ENCODE data around the gene MYL5.

The MYL5 gene

DNA sequence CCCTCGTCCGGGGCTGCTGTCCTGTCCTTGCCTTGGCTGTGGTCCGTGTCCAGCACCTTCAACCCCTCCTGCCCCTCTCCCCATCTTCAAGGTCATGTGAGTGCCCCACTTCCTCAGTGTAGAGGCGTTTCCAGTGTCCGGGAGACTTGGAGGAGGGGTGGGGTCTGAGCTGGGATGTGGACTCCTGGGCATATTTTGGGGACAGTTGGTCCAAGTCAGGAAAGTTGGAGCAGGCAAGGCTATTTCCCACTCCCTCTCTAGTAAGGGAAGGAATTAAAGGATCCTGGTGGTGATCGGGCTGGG lies 34.2 kb downstream of the MYL5 start:
- DNase-seq: no peak

DNA sequence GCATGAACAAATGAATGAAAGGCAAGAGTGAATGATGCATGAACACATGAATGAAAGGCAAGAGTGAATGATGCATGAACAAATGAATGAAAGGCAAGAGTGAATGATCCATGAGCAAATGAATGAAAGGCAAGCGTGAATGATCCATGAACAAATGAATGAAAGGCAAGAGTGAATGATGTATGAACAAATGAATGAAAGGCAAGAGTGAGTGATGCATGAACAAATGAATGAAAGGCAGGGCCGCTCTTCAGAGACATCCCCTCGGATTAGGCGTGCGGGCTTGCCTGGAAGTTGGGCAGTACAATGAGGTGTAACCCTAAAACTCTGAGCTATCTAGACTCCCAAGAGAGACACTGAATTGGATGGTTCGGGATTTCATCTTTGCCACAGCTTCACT lies 35.0 kb downstream of the MYL5 start:
- DNase-seq: no peak

DNA sequence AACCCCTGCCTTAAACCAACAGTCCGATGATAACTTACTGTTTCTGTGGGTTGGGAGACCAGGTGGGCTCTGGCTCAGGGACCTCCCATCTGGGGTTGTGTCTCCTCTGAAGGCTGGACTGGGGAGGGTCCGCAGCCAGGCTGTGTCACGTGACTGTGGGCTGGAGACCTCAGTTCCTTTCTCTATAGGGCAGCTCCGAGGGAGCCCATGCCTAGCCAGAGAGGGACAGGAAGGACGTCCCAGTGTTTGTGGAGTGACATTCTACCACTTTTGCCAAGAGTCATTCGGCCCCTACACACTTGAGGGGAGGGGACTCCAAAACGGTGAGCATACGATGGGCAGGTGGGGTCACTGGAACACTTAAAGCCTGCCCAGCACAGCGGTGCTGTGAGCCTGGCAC lies 35.8 kb downstream of the MYL5 start:
- DNase-seq: no peak

DNA sequence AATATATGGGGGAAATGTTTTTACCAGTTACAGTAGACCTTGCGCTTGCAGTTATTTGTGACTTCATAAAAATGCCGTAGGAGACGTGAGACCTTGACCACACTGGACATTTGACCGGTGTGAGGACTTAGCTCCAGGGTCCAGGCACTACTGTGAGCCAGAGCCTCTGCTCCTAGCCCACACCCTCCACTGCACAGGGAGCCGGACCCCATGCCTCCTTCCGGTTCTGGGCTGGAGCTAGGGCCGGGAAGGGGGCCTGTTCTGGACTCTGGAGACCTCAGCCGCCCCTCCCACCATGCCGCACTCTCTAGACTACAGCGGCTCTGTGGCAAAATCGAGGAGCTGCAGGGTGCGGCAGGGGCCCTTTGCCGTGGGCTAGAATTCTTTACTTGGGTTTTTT lies 36.6 kb downstream of the MYL5 start:
- DNase-seq: no peak

DNA sequence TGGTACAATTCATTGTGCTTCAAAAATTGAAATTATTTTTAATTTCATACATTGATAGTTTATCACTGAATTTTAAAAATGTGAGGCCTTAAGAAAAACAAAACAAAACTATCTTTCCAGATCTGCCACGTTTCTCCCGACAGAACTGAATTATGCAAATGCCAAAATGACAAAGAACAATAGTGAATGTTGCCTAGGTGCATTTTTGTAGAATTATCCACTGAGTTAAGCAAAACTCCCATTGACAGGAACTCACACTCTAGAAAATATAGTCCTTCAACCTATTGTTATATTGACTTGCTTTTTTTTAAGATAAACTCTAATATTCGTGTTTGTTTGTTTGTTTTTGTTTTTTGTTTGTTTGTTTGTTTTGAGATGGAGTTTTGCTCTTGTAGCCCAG lies 37.8 kb downstream of the MYL5 start:
- DNase-seq: no peak

DNA sequence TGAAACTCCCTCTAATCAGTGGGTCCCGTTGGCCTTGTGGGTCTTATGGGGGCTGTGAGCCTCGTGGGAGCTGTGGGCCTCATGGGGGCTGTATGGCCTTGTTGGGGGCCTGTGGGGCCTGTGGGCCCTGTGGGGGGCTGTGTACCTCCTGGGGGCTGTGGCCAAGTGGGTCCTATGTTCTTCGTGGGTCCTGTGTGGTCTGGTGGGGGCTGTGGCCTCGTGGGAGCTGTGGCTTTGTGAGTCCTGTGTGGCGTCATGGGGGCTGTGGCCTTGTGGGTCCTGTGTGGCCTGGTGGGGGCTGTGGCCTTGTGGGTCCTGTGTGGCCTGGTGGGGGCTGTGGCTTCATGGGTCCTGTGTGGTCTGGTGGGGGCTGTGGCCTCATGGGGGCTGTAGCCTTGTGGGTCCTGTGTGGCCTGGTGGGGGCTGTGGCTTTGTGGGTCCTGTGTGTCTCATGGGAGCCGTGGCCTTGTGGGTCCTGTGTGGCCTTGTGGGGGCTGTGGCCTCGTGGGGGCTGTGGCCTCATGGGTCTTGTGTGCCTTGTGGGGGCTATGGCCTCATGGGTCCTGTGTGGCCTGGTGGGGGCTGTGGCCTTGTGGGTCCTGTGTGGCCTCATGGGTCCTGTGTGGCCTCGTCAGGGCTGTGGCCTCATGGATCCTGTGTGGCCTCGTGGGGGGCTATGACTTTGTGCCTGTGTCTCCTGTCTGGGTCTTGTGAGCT lies 38.7 kb downstream of the MYL5 start:
- no peak for DNase-seq

DNA sequence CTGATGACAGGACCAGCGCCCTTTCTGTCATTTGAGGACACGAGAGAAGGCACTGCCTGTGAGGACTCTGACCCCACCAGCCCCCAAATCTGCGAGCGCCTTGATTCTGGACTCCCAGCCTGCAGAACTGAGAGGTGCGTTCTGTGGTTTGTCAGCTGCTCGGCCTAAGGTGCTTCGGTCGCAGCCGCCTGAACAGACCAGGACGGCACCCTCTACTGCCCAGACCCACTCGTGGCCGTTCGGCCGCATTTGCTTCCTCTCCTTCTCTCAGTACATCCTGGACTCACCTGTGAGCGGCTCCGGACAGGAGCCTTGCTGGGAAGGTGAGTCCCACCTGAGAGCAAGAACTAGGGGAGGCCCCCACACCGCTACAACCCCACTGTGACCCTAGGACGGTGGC lies 39.7 kb downstream of the MYL5 start:
- DNase-seq: no peak

DNA sequence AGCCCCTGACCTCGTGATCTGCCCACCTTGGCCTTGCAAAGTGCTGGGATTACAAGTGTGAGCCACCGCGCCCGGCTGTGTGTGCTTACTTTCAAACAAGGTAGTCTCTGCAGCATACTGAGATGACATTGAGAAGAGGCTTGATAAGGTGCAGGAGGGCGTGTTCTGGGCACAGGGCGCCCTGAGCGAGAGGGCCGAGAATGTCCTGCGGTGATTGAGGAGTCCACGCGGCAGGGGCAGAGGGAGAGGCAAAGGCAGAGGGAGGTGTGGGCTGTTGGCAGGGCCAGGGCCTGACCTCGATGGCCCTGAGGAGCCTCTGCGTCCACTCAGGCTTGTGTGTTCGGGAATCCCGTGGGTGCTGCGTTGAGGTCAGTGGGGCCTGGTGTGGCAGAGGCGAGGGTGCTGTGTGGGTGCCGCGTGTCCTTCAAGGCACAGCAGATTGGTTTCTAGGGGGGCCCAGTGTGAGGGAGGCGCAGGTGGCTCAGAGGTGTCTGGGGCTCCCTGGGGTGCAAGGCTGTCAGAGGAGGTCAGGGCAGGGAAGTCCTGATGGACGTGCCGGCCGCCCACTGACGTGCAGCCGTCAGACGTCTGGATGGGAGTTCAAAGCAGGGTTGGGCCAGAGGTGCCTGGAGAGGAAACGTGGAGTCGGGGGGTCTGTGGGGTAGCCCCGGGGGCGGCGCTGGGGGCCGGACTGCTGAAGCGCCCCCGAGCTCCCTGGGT lies 43.4 kb downstream of the MYL5 start:
- DNase-seq: no peak

DNA sequence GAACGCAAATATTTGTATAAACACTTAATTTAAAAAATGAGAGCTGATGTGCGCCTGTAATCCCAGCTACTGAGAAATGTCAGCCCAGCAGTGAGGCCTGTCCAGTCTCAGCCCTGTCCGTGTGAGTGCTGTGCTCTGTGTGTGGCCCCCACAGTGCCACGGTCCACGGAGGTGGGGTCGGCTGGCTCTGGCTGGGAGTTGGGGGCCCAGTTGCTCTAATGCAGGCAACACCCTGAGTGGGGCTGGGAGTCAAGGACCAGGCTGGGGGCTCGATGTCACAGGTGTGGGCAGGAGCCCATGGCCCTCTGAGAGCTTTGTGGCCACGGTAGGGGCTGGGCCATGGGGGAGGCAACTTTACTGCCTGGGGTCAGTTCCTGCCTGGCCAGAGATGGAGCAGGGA lies 44.1 kb downstream of the MYL5 start:
- DNase-seq: no peak

DNA sequence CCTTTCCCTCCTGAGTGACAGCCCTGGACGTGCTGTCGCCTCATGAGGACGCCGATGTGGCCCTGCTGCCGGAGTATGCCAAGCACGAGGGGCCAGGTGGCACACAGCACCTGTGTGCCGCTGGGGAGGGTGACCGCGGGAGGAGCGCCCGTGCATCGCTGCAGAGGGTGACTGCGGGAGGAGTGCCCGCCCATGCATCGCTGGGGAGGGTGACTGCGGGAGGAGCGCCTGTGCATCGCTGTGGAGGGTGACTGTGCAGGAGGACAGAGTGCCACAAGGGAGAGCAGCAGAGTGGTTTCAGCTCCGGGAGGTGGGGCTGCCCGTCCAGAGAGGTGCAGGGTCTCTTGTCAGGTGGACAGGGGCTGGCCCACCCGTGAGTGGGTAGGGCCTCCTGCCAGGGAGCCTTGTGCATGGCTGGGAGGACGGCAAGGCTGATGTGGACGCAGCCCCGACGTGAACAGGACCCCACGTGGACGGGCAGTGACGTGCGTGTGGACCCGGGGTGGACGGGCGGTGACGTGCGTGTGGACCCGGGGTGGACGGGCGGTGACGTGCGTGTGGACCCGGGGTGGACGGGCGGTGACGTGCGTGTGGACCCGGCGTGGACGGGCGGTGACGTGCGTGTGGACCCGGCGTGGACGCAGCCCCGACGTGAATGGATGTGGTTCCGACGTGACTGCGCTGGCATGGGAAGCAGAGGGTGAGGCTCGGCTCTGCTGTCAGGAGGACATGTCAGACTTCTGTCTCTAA lies 45.9 kb downstream of the MYL5 start:
- no peak for DNase-seq

DNA sequence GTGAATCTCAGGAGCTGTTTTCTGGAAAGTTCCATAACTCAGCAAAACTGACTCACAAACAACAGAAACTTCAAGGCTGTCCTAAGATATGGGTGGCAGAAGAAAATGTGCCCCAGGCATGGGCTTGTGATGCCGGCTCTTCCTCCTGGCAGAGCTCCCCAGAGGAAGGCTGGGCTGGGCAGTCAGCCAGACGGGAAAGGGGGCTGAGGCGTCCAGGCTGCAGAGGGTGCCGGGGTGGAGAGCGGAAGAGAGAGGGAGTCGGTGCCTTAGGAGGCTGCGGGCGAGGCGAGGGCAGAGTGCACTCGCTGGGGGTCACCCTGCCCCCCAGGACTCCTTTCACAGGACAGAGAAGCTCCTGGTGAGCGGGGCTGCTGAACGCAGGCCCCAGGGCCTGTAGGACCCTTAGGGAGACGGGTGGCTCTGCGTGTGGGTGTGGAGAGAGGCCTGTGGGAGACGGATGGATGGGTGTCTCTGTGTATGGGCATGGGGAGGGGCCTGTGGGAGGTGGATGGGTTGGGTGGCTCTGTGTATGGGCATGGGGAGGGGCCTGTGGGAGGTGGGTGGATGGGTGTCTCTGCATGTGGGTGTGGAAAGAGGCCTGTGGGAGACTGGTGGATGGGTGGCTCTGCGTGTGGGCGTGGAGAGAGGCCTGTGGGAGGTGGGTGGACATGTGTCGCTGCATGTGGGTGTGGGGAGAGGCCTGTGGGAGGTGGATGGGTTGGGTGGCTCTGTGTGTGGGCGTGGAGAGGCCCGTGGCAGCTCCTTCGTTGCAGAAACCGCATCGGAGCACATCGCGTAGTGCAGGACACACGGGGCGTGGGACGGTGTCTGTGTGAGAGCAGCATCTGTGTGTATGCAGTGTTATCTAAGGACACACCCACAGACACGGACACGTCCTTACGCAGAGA lies 47.2 kb downstream of the MYL5 start:
- peak; percentile 80 to 89 for DNase-seq

DNA sequence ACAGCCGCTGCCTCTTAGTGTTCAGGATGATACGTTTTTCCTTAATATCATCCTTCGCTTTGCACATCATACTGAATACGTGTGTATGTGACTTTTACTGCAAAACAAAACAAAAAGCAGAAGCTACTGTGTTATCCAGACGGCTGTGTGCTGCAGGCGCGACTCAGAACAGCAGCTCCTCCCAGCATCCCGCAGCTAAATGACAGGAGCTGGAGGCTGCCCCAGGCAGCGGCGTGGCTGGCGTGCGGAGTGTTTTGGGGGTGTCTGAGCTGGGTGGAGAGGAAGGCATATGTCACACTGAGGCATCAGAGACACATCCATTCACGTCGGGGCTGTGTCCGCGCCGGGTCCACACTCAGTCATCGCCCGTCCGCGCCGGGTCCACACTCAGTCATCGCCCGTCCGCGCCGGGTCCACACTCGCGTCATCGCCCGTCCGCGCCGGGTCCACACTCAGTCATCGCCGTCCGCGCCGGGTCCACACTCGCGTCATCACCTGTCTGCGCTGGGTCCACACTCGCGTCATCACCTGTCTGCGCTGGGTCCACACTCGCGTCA lies 47.9 kb downstream of the MYL5 start:
- peak; percentile 52 to 53 for DNase-seq

DNA sequence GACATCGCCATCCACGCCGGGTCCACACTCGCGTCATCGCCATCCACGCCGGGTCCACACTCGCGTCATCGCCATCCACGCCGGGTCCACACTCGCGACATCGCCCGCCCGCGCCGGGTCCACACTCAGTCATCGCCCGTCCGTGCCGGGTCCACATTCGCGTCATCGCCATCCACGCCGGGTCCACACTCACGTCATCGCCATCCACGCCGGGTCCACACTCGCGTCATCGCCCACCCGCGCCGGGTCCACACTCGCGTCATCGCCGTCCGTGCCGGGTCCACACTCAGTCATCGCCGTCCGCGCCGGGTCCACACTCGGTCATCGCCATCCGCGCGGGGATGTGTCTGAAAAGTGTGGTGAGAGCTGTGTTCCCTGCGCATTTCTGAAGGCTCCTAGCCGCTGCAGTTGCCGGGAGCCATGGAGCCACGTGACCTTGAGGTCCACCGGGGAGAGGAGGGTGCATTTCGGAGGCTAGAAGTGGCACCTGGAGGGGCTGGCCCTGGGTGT lies 48.6 kb downstream of the MYL5 start:
- no peak for DNase-seq

DNA sequence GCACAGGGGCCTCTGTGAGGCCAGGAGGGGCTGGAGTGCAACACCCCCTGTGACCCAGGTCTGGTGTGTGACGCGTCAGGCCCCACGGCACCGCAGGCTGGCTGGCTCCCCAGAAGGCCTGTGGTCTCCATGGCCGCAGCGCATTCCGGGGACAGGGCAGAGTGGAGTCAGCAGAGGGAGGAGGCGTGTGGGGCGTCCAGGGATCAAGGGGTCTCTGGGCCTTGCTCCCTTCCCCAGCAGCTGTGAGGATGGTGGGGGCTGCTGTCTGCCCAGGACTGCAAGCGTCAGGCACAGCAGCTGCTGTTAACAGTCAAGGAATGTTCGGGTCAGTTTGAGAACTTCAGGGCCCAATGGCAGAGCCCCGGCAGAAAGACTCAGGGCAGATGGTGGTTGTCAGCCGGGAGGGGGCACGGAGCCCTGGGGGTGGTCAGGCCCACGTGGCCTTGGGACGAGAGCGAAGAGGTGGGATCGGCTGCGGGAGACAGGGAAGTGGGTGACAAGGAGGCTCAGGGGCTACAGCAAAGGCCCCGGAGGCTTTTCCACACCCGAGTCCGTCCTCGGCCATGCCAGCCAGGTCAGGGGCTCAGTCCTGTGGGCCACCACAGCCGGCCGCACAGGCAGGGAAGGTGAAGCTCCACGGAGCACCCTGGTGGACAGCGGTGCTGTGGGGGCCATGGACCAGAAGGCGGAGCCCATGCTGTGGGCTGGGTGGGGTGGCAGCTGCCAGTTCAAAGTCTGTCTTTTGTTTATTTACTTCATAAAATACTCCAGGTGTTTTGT lies 49.6 kb downstream of the MYL5 start:
- no peak for DNase-seq

DNA sequence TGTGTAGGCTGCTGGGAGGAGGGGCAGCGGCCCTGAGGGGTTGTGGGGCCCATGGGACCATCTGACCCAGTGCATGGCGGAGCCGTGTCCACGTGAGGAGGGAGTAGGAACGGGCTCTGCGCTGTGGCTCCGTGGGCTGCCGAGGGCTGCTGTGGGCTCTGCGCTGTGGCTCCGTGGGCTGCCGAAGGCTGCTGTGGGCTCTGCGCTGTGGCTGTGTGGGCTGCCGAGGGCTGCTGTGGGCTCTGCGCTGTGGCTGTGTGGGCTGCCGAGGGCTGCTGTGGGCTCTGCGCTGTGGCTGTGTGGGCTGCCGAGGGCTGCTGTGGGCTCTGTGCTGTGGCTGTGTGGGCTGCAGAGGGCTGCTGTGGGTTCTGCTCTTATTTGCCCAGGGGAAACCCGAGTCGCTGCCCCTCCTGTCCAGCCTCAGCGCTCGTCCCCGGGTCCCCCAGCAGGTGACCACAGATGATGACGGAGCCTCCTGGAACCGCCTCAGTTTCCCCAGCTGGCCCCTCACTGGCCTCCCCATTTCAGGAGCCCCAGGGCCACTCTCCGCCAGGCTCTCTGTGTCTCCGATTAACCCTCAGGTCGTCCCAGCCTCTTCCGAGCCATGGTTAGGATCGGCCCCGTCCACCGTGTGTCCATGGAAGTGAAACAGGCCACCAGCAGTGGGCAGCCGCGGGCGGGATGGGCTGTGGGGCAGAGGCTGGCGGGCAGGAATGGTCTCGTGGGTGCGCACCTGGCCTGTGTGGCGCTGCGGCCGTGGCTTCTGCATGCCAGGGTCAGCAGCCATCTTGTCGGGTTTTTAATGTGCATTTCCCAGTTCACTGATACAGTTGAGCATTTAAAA lies 51.3 kb downstream of the MYL5 start:
- no peak for DNase-seq

DNA sequence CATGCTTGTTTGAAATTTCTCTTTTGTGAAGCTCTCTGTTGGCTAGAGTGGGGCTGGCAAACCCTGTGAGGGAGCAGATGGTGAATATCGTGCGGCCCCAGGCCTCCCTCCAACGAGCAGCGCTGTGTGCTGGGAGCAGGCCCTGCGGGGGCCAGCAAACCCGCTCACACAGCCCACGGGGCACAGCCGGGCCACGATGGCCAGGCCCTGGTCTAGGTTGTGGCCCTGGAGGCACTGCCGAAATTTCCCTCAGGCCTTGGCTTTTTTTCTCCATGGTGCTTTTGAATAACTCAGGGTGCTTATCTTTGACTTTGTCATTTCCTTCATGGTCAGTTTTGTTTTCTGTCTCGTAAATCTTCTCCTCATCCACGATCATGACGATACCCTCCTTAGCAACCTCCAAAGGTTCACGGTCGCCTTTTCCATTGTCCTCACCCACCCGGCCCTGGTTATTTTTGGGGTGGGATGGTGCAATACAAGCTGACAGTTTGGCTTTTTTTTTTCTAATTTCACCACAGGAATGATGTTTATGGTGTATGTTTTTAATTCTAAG lies 52.0 kb downstream of the MYL5 start:
- DNase-seq: no peak

DNA sequence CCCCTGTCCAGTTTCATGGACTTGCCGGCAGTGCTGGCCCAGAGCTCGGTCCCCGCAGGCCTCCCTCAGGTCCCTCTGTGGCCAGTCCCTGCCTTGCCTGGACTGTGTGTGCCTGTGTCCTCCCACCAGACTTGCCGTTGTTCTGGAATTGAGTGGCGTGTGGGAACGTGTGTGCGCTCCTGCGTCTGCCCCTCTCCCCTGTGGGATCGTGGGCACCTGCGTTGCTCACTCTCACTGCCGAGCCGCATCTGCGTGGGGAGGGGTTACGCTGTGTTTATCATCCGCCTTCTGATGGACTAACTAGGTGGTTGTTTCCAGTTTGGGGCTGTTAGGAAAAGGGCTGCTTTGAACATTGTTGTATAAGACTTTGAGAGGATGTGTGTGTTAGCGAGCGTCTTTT lies 52.5 kb downstream of the MYL5 start:
- DNase-seq: no peak

DNA sequence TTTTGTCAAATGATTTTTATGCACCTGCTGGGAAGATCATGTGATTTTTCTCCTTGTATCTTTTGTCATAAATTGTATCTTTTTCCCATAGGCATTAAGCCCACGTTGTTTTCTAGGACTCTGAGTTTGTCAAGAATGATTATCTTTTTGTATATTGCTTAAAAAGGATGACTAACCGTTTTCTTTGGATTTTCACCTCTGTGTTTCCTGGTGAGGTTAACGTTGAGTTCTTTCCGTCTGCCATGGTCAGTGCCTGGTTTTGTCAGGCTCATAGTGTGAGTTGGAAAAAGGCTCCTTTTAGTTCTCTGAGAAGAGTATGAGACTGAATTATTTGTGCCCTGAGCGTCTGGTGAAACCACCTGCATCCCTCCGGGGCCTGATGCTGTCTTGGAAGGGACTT lies 53.2 kb downstream of the MYL5 start:
- DNase-seq: no peak

DNA sequence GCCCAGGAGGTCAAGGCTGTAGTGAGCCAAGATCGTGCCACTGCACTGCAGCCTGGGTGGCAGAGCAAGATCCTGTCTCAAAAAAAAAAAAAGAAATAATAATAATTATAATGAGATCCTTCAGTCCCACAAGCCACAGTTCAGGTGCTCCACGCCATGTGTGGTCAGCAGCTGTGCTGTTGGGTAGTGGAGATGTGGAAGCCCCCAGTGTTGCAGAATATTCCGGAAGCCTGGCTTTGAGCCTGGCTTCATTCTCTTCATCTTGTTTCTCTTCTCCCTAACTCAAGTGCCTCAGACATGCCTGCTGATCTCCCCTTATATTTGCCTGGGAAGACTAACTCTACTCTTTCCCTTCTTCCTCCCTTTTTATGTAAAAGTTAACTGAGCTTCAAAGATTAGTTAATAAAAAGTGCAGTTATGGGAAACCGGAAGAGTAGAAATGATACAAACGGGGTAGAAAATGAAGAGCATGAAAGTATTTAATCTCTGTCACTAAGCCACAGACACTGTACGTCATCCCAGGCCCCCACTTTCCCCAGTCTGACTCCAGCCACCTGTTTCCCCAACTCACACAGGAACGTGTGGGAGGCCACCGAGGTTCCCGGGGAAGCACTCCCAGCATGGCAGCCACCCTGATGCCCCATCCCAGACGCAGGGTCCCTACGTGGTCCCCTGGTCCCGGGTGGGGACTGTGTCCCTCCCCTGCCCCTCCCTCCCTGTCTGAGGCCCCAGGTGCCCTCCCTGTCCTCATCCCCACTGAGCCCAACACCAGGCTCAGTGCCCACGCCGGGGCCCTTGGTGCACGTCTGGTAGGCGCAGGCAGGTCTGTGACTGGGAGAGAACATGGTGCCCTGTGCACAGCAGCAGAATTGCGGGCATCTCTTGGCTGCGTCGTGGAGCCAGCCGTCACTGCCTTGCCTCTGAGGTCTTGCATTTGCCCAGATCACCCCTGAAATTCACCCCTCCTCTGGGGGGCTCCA lies 55.3 kb downstream of the MYL5 start:
- no peak for DNase-seq
